ENCODE results near the gene TADA2A.
A peak's percentile ranks its signal among the peaks of the same experiment; 100 is the strongest.
"Not testable (repeated sequence)": the region's sequence is repeated elsewhere in the genome, so short reads cannot be mapped to it uniquely, and the experiment has no call there.

Gene TADA2A

GRCh38 chr17:37399265-37399803 is 7.4 kb upstream of the TADA2A start:
- DNase-seq (ENCODE audit: low spot score) = no peak

DNA sequence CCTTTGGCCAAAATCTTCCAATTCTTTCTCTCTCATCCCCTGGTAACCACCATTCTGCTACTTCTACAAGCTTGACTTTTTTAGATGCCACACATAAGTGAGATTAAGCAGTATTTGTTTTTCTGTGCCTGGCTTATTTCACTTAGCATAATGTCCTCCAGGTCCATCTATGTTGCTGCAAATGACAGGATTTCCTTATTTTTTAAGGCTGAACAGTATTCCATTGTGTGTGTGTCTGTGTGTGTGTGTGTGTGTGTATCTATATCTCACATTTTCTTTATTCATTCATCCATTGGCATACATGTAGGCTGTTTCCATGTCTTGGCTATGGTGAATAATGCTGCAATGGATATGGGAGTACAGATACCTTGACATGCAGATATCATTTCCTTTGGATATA is 6.2 kb upstream of the TADA2A start:
- DNase-seq (ENCODE audit: low spot score) = no peak

DNA sequence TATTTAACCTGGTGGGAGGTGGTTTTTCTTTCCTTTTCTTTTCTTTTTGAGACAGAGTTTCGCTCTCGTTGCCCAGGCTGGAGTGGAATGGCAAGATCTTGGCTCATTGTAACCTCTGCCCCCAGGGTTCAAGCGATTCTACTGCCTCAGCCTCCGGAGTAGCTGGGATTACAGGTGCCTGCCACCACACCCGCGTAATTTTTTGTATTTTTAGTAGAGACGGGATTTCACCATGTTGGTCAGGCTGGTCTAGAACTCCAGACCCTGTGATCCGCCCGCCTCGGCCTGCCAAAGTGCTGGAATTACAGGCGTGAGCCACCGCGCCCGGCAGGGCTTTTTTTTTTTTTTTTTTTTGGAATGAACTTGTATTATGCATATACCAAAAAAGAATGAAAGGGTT is 1.2 kb upstream of the TADA2A start:
- DNase-seq (ENCODE audit: low spot score) = not testable (repeated sequence)

- no peak for DNase-seq (ENCODE audit: low spot score)
These were observed 591 bp upstream of the TADA2A start for GRCh38 chr17:37405955-37406634.

- not testable (repeated sequence) for DNase-seq (ENCODE audit: low spot score)
These were observed 1.4 kb downstream of the TADA2A start for GRCh38 chr17:37408145-37408479.

- no peak for DNase-seq (ENCODE audit: low spot score)
These were observed 3.7 kb downstream of the TADA2A start for GRCh38 chr17:37410357-37410756.

- DNase-seq (ENCODE audit: low spot score) = no peak
These were observed 7.3 kb downstream of the TADA2A start for GRCh38 chr17:37413875-37414519.

- no peak for DNase-seq (ENCODE audit: low spot score)
These were observed 11.2 kb downstream of the TADA2A start for GRCh38 chr17:37417852-37418251.

GRCh38 chr17:37422971-37423625 is 16.4 kb downstream of the TADA2A start:
- no peak for DNase-seq (ENCODE audit: low spot score)

GRCh38 chr17:37425268-37425667 is 18.6 kb downstream of the TADA2A start:
- DNase-seq (ENCODE audit: low spot score) = no peak

- no peak for DNase-seq (ENCODE audit: low spot score)
These were observed 22.4 kb downstream of the TADA2A start for GRCh38 chr17:37429039-37429438.

GRCh38 chr17:37429453-37429852 is 22.8 kb downstream of the TADA2A start:
- no peak for DNase-seq (ENCODE audit: low spot score)

GRCh38 chr17:37430051-37430627 is 23.5 kb downstream of the TADA2A start:
- DNase-seq (ENCODE audit: low spot score) = no peak

GRCh38 chr17:37432671-37433070 is 26.0 kb downstream of the TADA2A start:
- DNase-seq (ENCODE audit: low spot score) = no peak

DNA sequence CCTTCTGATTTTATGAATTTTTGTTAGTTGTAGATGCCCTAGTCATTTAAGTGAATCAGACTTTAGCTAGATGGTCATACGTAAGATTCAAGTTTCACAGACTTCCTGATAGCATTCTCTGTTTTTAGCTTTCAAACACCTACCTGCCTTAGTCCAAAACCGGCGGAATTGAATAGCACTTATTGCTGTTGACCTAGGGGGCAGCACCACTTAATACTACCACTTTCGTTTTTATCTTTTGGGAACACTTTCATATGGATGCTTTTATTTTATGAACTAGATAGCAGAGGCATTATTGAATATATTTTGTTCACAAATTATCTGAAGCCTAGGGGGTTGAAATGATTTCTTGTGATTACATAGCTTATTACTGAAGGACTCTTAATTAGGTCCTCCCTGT is 31.5 kb downstream of the TADA2A start:
- DNase-seq (ENCODE audit: low spot score) = no peak

- DNase-seq (ENCODE audit: low spot score) = no peak
These were observed 33.7 kb downstream of the TADA2A start for GRCh38 chr17:37440424-37440823.

DNA sequence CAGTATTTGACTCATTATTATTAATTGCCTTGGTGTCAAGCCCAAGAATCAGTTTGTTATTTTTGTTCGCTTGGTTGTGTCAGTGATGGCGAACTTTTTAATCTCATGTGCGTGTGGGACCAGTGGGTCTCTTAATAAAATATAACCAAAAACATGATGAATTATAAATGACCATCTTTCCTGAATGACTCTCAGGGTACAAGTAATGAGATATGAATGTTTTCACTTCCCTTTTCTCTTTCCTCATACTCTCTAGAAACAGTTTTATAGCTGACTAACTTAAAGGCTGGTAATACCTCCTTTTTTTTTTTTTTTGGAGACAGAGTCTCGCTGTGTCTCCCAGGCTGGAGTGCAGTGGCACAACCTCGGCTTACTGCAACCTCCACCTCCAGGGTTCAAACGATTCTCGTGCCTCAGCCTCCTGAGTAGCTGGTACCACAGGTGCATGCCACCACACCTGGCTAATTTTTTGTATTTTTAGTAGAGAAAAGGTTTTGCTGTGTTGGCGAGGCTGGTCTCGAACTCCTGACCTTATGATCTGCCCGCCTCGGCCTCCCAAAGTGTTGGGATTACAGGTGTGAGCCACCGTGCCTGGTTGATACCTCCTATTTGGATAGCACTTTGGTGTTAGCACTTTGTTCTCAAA is 34.8 kb downstream of the TADA2A start:
- peak; percentile 33 for DNase-seq (ENCODE audit: low spot score)

GRCh38 chr17:37446027-37446426 is 39.3 kb downstream of the TADA2A start:
- DNase-seq (ENCODE audit: low spot score) = no peak

DNA sequence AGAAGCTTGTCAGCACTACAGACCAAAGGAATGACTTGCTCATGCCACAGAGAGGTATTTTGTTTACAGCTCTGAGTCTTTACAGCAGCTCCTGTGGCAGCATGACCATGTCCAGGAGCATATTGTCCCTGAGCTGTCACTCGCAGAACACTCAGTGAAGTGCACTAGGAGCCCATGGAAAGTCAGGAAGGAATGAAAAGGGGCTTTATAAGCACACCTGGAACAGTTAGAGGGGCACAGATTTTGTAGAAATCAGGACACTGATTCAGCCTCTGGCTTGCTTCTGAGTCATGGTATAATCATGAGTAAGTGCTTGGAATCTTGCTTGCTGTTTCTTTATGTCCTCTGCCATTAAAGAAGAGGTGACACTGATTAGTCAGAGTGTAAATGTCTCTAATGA is 41.0 kb downstream of the TADA2A start:
- no peak for DNase-seq (ENCODE audit: low spot score)

DNA sequence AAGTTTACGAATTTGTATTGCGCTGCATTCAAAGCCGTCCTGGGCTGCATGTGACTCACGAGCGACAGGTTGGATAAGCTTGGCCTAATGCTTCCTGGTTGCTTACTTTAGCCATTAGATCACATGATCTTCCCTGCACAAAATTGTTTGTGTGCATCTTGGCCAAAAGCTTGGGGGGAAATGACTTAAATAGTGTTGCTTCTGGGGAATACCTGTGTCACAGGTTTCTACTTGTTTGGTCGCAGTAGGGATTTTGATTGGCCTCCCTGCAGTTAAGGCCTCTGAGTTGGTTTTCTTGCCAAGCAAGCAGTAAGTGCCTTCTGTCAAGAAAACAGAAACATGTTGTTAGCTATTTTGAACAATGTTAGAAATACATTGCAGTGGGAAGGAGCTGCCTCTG is 43.4 kb downstream of the TADA2A start:
- no peak for DNase-seq (ENCODE audit: low spot score)

DNA sequence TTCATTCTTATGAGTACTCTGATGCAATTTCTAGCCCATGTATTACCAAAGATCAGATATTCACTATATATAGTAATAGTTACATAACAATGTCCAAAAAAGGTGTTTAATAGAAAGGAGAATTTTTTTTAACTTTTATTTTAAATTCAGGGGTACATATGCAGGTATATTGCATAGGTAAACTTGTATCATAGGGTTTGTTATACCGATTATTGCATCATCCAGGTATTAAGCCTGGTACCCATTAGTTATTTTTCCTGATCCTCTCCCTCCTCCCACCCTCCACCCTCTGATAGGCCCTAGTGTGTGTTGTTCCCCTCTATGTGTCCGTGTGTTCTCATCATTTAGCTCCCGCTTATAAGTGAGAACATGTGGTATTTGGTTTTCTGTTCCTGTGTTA is 51.1 kb downstream of the TADA2A start:
- not testable (repeated sequence) for DNase-seq (ENCODE audit: low spot score)

- DNase-seq (ENCODE audit: low spot score) = no peak
These were observed 52.1 kb downstream of the TADA2A start for GRCh38 chr17:37458805-37459204.

All from germinal center (tissue), 1 donor.